Right forelimb (tissue), 1 donor: ENCODE results near the gene EHD4.

Source experiments
- DNase-seq: peaks from one replicate; pipeline ENCODE4 v3.0.0-alpha.2; 2018

The EHD4 gene

DNA sequence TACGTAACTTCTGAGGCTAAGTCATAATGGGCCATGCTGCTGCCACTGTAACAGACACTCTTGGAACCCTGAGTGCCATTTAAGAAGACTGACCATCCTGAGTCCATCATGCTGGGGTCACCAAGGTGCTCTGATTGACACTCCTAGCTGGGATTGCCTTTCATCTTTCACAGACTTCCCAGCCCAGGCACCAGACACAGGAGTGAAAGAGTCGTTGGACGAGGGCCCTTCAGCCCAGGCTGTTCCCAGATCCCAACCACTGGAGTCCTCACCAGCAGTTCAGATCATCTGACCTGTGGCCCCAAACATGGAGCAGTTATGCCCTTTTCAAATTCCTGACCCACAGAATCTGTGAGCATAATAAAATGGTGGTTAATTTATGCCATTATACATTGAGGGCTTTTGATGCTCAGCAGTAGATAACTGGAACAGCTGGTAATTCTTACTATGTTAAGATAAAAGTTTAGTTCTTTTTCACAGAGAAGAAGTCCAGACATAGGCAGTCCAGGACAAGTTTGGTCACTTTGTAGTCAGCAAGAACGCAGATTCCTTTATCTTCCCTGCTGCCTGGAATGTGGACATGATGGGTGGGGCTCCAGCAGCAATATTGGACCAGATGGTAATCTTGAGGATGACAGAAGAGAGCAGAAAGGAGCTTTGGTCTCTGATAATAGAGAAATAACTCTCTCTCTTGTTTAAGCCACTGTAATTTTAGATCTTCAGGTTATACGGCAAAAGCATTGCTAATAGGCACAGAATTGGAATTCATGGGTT lies 7.3 kb upstream of the EHD4 start:
- peak; percentile 18 for DNase-seq

DNA sequence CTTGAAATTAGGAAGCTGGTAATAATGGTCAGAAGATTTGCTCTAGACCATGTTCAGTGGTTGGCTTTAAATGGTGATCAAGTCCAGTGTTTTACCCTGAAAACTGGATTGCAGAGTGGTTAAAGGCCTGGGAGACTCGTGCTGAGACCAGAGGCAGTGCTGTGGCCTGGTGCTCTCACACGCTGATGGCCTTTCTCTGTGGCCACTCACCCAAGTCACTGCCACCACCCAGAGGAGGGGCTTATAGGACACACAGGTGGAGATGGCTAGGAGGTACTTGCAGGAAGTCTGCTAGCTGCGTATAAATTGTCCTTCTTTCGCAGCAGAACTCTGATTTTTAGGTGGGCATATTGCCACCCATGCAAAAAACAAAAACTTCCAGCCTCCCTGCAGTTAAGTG lies 6.2 kb upstream of the EHD4 start:
- DNase-seq = peak; percentile 22

DNA sequence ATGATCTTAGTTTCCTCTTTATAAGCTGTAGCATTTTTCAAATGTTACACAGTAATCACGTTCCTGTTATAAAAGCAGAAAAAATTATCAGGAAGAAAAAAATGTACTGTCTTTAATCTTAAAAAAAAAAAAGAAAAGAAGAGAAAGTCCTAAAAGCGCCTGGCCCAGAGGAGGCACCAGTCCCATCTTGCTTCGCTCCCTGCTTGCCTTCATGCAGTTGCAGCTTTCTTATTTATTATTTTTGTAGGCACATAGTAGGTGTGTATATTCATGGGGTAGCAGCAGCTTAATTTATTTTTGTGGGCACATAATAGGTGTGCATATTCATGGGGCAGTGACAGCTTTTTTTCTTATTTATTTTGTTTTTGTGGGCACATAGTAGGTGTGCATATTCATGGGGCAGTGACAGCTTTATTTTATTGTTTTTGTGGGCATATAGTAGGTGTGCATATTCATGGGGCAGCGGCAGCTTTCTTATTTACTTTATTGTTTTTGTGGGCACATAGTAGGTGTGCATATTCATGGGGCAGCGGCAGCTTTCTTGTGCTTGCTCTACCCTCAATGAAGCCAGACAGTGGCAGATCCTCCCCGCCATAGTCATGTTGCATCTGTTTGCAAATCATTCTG lies 5.5 kb upstream of the EHD4 start:
- DNase-seq = peak; percentile 9

DNA sequence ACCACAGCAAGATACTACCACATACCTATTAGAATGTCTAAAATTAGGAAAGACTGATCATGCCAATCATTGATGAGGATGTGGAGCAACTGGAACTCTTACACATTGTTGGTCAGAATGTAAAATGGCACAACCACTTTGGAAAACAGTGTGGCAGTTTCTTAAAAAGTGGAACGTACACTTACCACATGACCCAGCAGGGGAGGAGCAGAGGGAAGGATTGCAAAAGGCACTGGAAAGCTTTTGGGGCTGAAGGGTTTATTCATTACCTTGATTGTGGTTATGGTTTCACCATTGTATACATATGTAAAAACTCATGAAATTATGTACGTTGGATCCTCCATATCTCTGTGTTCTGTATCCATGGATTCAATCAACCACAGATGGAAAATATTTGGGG lies 3.3 kb upstream of the EHD4 start:
- DNase-seq = peak; percentile 0

DNA sequence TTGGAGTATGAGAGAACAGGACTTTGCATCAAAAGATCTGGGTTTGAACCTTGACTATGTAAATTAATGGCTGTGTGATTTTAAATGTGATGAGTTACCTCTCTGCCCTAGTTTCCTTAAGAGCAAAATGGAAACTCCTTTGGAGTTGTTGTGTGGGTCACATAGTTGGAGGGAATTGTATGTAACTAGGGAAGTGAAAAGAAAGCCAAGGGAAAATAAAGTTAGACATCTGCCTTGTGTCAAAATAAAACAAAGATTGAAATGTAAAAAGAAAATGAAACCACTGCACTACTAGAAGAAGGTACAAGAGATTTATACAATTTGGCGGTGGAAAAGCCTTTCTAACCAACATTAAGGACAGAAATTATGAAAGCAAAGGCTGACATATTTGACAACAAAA lies 1.7 kb upstream of the EHD4 start:
- no peak for DNase-seq

DNA sequence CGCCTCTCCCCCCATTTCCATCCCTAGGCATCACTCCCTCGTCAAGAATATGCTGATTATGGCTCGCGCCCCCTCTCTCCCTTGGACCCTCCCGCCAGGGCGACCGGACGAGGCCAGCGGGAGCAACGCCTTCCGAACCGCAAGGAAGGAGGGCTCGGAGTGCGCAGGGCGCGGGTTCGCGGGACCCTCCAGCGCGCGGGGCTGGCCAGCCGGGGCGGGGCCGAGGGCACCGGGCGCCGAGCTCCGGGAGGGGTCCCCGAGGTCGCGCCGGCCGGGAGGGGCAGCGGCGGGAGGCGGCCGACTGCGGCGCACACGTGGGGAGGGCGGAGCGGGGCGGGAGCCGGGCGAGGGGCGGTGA lies 483 bp downstream of the EHD4 start:
- DNase-seq = no peak

DNA sequence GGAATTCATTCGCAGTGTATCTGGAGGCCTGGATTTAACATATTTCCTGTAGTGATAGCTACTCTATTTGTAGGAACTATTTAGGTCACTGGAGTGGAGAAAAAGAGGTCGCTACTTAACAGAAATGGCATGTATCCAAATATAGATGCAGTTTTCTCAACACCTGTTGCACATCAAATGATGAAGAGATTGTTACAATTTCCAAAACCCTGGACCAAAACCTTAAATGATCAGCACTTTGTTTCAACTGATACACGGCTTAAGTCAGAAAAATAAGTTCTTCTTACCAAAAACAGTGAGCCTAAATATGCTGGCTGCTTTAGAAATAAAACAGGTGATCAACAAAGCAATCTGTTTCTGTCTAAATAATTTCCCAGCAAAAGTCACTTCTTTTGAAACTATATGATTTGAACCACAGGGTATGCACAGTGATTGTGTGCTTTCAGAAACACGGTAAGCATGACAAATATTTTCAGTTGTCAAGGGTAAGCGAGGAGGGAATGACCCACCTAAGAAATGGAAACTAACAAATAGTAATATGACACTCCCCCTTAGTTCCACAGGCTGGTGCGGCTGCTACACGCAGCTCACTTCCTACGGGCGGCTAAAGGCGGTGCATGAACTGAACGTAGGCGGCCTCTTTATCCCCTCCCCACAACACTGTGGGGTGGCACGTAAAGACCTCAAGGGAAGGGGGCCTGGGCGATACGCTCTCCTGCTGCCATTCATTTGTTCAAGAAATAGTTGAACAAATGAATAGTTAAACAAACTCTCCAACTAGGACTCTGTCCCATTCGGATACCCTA lies 1.1 kb downstream of the EHD4 start:
- peak; percentile 57 for DNase-seq

DNA sequence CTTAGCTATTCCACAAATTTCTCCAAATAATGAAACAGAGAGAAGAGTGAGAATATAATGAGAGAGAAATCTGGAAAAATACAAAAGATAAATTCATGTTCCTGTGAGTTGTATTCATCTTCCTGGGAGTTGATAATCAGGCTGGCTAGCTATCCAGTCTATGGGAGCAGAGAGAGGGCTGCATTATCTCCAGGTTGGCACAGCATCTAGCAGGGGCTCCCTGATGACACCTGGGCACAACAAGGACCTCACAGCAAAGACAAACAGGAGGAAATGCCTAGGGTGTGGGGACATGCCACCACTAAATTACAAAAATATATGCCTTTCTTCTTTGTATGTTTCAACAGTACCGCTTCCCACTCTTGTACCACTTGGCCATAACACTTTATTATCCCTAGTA lies 1.9 kb downstream of the EHD4 start:
- no peak for DNase-seq

DNA sequence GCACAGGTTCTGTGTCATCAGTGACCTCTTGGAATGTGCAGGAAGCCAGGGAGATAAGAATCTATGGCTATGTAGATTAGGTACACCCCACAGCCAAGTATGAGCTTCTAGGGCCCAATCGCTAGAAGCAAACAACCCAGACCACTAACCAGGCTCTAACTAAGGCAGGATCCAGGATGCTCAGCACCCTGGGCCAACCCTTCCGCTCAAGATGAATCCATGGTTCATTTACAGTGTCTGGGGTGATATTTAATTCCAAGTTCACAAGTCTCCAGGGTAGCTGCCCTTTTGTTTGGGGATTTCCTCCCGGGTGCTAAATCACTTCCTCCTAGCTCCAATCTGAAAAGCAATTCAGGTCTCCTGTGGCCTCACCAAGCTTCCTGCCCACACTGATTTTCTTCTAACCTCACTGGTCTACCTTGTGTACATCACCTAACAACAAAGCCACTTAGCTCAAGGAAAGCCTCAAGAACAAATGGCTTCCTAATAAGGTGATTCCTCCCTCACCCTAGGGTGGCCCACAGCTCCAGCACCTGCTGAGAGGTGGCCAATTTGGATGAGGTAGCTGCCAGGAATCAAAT lies 2.4 kb downstream of the EHD4 start:
- DNase-seq = peak; percentile 30

DNA sequence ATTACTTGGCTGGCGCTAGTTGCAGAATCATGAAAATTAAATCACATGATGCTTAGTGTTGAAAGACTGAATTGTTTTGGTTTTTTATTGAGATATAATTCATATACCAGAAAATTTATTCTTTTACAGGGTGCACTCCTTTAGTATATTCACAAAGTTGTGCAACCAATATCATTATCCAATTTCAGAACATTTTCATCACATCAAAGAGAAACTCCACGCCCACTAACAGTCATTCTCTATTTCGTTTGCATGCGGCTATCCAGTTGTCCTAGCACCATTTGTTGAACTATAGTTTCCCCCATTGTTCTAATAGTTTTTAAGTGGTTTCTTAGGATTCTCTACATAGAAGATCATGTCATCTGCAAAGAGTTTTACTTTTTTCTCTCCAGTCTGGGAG lies 3.7 kb downstream of the EHD4 start:
- no peak for DNase-seq

DNA sequence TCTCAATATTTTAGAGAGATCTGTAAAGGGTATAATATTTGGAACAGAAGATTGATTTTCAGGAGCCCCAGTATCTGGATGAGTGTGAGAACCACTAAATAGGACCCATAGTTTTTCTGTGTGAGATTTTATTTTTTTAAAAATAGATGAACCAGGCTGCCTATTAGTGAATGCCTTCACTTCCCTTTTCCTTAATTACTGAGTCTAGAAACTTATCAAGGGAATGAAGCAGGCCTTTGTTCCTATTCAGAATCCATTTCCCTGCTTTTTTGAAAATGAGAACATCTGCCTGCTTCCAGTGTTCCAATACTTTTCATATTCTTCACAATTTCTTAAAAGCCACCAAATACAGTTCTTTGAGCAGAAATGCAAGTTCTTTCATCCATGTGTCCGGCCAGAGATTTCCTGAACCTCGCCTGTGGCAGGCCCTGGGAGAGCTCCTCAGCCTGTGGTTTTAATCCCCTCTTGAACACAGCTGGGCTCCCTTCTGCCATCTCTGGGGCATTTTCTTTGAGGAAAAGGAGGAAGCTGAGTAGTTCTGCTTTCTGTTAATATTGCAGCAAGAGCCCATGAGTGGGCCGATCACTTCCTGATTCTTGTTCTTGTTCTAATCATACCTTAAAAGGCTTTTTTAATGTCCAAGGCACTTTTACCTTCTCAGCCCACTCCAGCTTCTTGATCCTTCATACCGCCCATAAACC lies 4.7 kb downstream of the EHD4 start:
- DNase-seq = peak; percentile 43

DNA sequence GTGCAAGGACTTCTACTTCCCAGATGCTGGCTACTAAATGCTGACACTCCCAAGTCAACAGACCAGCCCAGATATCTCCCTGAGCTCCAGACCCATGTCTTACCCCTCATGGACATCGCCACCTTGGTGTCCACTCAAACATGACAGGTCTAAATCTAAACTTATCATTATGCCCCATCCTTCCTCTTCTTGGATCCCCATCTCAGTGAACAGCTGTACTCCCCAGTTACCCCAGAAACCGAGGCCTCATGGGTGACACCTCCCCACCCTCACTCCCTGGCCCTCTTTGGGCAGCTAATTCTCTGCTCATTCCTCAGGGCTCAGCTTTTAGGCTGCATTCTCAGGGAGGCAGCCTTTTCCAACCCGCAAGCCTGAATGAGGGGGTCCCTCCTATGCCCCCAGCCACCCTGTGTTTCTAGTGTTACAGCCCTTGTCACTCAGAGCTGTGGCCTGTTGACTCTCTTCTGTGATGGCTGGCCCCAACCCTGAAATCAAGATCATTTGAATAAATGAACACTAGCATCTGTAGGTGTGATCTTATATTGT lies 5.4 kb downstream of the EHD4 start:
- DNase-seq = peak; percentile 16

DNA sequence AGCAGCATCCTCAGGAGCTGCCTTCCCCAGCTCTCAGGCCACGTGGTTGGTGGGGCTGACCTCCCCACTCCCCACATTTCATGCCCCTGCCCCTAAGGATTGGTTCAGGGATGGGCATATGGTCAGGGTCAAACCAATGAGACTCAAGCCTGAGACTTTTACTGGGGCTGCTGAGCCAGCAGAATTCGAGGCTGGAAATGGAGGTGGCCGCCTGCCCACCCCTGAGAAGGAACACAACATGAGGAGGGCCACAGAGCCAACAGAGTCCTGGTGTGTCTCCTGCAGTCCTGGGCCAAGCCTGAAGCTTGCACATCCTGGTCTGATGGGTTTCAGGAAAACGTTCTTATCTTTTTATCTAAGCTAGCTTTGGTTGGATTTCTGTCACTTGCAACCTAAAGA lies 5.9 kb downstream of the EHD4 start:
- DNase-seq = peak; percentile 31

DNA sequence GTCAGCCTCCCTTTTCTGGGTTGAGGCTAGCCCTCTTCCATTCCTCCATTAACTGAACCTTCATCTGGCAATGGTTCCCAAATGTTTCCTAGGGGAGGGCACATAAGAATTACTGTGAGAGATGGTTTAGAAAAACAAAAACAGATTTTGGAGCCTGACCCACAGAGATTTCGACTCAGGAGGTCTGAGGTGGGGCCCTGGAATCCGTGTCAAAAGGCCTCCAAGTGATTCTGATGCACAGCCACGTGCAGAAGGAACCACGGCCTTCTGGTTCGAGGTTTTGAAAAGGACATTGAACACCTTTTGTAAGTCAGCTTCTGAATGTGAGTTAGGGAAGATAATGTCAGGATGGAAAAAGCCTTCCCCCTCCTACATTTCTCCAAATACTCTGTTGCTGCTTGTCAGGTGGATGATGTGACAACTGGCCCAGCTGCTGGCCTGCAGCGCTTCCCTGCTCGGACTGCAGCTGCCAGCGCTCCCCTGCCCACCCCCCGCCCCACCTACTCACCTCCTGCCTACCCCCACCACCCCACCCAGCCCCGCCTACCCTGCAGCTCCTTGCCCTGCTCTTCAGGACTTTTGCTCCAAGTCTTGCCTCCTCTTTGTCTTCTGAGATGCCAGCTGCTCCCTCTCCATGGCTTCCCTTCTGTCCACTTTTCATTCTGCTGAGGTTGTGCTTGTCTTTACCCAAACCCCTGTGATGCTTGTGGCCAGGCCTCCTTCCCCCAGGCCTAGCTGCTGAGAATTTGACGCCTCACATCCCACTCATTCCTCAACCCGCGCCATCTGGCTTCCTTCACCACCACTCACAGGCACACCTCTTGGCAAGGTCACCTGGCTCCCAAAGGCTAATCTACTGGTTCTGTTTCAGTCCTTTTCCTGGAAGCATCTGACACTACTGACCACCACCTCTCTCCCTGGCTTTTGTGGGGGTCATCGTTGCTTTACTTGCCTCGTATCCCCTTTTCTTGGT lies 6.6 kb downstream of the EHD4 start:
- peak; percentile 41 for DNase-seq

DNA sequence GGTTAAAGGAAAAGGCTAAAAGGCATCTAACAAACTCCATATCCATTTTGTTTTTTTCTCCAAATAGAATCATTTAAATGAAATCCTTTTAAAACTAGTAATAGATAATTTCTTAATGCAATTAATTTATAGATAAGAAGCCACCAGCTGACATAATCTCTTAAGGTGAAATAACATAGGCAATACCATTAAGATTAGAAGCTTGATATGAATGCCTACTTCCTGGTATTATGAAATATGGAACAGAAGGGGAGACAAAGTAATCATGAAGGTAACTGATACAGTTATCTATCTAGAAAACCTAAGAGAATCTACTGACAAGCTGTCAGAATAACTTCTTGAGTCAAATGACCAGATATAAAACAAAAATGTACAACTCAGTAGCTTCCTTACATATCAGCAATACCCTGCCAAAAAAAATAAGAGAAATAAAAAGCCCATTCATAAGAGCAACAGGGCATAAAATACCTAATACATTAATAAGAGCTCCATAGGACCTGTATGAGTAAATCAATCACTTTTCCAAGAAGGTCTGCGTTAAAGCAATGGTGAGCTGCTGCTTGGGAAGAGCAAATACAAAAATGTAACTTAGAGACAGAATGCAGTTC lies 10.7 kb downstream of the EHD4 start:
- no peak for DNase-seq

DNA sequence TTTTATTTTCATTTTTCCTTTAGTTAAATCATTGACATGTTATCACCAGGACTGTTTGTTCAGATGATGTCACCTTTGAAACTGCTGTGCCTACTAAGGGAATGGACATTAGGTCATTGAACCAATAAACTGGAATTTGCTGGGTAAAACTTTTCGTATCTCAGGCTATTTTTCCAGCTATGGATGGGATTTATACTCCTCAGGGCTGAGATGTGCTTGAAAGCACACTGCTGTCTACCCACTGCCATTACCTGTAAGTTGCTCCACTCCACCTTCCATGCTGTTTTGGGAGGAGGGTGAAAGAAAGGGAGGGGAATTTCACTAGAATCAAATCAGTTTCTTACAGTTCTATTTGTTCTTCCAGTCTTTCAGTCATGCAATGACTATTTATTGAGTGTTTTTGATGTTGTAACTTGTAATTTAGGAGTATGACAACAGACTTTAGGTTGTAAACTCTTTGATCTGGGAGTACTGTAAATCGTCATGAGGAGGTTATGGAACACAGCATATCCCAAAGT lies 11.3 kb downstream of the EHD4 start:
- no peak for DNase-seq

DNA sequence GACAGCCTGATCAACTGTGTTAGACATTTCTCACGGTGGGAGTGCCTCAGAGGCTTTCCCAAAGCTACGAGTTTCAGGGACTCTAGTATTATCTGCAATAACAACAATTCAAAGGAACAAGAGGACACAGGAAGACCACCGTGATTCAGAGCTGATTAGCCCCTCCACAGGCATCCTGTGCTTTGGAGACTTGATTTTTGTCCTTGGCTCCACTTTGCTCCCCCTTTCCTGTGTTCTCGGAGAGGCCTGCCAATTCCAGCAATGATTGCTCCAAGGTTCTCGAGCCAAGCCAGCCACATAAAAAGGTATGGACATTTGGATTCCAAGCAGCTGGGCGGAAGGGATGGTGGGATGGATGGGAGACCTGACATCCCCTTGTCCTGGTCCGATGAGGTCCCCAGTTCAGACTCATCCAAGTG lies 14.3 kb downstream of the EHD4 start:
- DNase-seq = peak; percentile 46

DNA sequence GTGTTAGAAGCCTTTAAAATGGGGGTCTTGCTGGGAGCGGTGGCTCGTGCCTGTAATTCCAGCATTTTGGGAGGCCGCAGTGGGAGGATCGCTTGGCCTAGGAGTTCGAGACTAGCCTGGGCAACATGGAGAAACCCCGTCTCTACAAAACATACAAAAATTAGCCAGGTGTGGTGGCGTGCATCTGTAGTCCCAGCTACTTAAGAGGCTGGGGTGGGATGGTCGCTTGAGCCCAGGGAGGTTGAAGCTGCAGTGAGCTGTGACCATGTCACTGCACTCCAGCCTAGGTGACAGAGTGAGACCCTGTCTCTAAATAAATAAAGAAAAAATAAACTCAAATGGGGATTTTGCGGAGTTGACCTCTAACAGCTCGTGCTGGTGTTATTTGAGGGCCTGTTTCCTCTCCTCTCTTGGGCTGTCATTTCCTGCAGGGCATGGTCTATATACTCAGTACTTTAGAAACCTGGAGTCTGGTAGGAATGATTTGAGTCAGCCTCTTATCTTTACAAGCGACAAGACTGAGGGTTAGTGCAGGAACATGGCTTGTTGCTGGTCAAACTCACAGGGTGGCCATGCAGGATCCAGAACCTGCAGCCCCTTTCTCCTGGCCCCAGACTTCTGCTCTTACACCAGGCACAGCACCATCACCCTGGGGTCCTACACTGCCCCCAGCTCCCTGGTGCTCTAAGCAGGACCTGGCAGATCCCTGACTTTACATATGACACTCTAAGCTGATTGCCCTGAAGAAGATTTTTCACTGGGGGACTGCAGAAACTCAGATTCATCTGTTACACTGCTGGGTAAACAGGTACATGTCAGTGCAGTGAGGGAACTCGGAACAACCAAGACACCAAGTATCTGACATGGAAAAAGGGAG lies 15.1 kb downstream of the EHD4 start:
- DNase-seq = peak; percentile 36

DNA sequence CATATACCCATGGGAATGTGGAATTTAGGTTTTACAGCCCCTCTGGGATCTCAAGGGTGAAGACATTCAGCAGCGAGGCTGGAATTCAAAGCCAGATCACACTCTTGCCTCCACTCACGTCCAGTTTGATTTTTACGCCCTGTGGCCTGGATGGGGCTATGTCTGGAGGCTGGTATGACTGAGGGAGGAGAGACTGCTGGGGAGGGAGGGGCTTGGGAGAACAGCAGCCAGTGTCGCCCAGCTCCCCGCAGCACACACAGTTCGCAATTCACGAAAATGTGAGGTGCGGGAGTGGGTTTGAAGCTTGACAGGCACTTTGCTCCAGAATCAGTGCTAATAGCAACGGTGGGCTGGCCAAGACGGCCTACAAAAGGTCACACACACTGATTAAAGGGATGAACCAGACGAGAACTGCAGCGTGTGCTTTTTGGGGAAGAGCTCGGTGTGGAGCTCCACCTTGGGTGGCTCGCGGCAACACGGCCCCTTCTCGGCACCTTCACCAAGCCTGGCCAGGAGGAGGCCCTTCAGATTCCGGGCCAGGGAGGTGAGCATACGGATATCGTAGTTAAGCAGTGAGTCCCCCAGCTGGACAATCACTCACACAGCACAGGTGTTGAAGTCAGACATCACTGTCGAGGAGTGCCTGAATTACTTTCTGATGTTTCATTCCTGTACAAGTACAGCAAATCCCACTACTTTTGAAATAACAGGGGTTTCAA lies 16.4 kb downstream of the EHD4 start:
- peak; percentile 49 for DNase-seq
